IMR-90 (cell line): ENCODE data around the gene SARNP. TPM values are rescaled to one million over a fixed set of nuclear protein-coding genes. Genes with fewer than 3 reads are reported as not detected.

Source experiments
- ATAC-seq: fragments of 200-7000 bp; cut with Tn5 transposase; 2 replicates; pipeline ENCODE4 v1.9.1; 2020; ENCODE audit warnings: low read depth, mild to moderate bottlenecking, moderate library complexity
- BruUV-seq: library from RNA; stranded (reverse); fragments of 400-500 nt; replicated peaks from 2 replicates; lab custom pipeline; 2021; lab: Mats Ljungman, UMichigan
- CTCF ChIA-PET: fragments of 300-600 bp; formaldehyde crosslinking; extraction: SDS; loops from one replicate; lab custom pipeline; 2021; ENCODE audit warnings: antibody characterized with exemption; lab: Yijun Ruan, JAX
- POLR2A ChIA-PET: fragments of 300-600 bp; sonication (Branson Sonifier 250); formaldehyde crosslinking; loops from one replicate; lab custom pipeline; 2022; ENCODE audit warnings: antibody characterized with exemption; ENCODE audit not compliant: unreplicated experiment; lab: Charles Lee
- DNase-seq: peaks from one replicate; pipeline ENCODE4 v3.0.0; 2013
- H2AFZ ChIP-seq: replicated peaks from 2 replicates; pipeline ENCODE3; 2013; ENCODE audit warnings: low read length, mild to moderate bottlenecking; ENCODE audit not compliant: poor library complexity
- H2AK5ac ChIP-seq: 2 replicates; pipeline ENCODE4 v1.6.1; 2013; ENCODE audit warnings: low read depth, low read length, inconsistent platforms
- H2AK9ac ChIP-seq: replicated peaks from 2 replicates; pipeline ENCODE3; 2013; ENCODE audit warnings: mild to moderate bottlenecking, low read depth, low read length, moderate library complexity; ENCODE audit not compliant: poor library complexity
- H2BK120ac ChIP-seq: 2 replicates; pipeline ENCODE4 v1.6.1; 2013; ENCODE audit warnings: low read depth, low read length, inconsistent platforms
- H2BK15ac ChIP-seq: 3 replicates; pipeline ENCODE4 v1.6.1; 2013; ENCODE audit warnings: low read depth, low read length, inconsistent platforms
- H2BK20ac ChIP-seq: 2 replicates; pipeline ENCODE4 v1.6.1; 2013; ENCODE audit warnings: low read depth, mild to moderate bottlenecking, inconsistent platforms, low read length, moderate library complexity
- H2BK5ac ChIP-seq: 2 replicates; pipeline ENCODE4 v1.6.1; 2013; ENCODE audit warnings: mild to moderate bottlenecking, low read depth, low read length, inconsistent platforms; ENCODE audit not compliant: poor library complexity, severe bottlenecking
- H3K14ac ChIP-seq: replicated peaks from 2 replicates; pipeline ENCODE4 v1.6.1; 2013; ENCODE audit warnings: low read depth, low read length, inconsistent platforms
- H3K18ac ChIP-seq: 2 replicates; pipeline ENCODE4 v1.6.1; 2013; ENCODE audit warnings: low read depth, low read length, control low read depth
- H3K23ac ChIP-seq: 2 replicates; pipeline ENCODE4 v1.6.1; 2013; ENCODE audit warnings: low read depth, low read length, inconsistent platforms
- H3K27ac ChIP-seq: 2 replicates; pipeline ENCODE4 v1.5.1; 2013; ENCODE audit warnings: mild to moderate bottlenecking, control low read depth, low read length; ENCODE audit not compliant: insufficient read depth
- H3K27me3 ChIP-seq: 2 replicates; pipeline ENCODE4 v1.6.1; 2013; ENCODE audit warnings: low read length; ENCODE audit not compliant: control insufficient read depth, insufficient read depth
- H3K36me3 ChIP-seq: 2 replicates; pipeline ENCODE4 v1.6.1; 2013; ENCODE audit warnings: low read length, mixed read lengths; ENCODE audit not compliant: control insufficient read depth, insufficient read depth
- H3K4ac ChIP-seq: 2 replicates; pipeline ENCODE4 v1.6.1; 2013; ENCODE audit warnings: low read depth, low read length, inconsistent platforms
- H3K4me1 ChIP-seq: 2 replicates; pipeline ENCODE4 v1.6.1; 2013; ENCODE audit warnings: low read length, mixed read lengths; ENCODE audit not compliant: control insufficient read depth, insufficient read depth
- H3K4me2 ChIP-seq: 2 replicates; pipeline ENCODE4 v1.6.1; 2013; ENCODE audit warnings: low read depth, mild to moderate bottlenecking, control low read depth, low read length, moderate library complexity
- H3K4me3 ChIP-seq: 2 replicates; pipeline ENCODE4 v1.5.1; 2013; ENCODE audit warnings: low read depth, mild to moderate bottlenecking, control low read depth, low read length, moderate library complexity; ENCODE audit not compliant: insufficient read depth
- H3K56ac ChIP-seq: 2 replicates; pipeline ENCODE4 v1.6.1; 2013; ENCODE audit warnings: low read length, inconsistent platforms; ENCODE audit not compliant: insufficient read depth; ENCODE audit errors: extremely low read depth
- H3K79me1 ChIP-seq, 2 experiments: 2 replicates each; pipeline ENCODE4 v1.6.1; 2013; ENCODE audit warnings: low read length in 2 of 2, inconsistent platforms in 1 of 2, low read depth in 1 of 2
- H3K9ac ChIP-seq: 2 replicates; pipeline ENCODE4 v1.6.1; 2013; ENCODE audit warnings: low read depth, low read length, control low read depth
- H3K9me1 ChIP-seq: 2 replicates; pipeline ENCODE4 v1.6.1; 2013; ENCODE audit warnings: low read length, inconsistent platforms; ENCODE audit not compliant: insufficient read depth
- H3K9me3 ChIP-seq: 2 replicates; pipeline ENCODE4 v1.6.1; 2013; ENCODE audit warnings: low read length; ENCODE audit not compliant: control insufficient read depth, insufficient read depth
- H4K20me1 ChIP-seq: 2 replicates; pipeline ENCODE4 v1.6.1; 2013; ENCODE audit warnings: low read length, inconsistent platforms; ENCODE audit not compliant: insufficient read depth
- H4K5ac ChIP-seq: 2 replicates; pipeline ENCODE4 v1.6.1; 2013; ENCODE audit warnings: mild to moderate bottlenecking, low read depth, low read length, control low read depth
- H4K8ac ChIP-seq, 2 experiments: 2 replicates each; pipeline ENCODE4 v1.6.1; 2013; ENCODE audit warnings: low read depth in 2 of 2, low read length in 2 of 2, control low read depth in 1 of 2, inconsistent platforms in 1 of 2
- H4K91ac ChIP-seq: 2 replicates; pipeline ENCODE4 v1.6.1; 2013; ENCODE audit warnings: low read depth, low read length, inconsistent platforms; ENCODE audit not compliant: insufficient read depth
- CEBPB ChIP-seq: IDR thresholded peaks from 2 replicates; pipeline ENCODE4 v1.6.1; 2012; ENCODE audit warnings: low read depth, low read length, improper control_type of control experiment
- CHD1 ChIP-seq: IDR thresholded peaks from 2 replicates; pipeline ENCODE4 v1.6.1; 2012; ENCODE audit warnings: low read depth, low read length, improper control_type of control experiment
- MAZ ChIP-seq: IDR thresholded peaks from 2 replicates; pipeline ENCODE4 v1.6.1; 2012; ENCODE audit warnings: low read depth, mild to moderate bottlenecking, low read length, improper control_type of control experiment, moderate library complexity, borderline replicate concordance
- NFE2L2 ChIP-seq: fragments of 150-350 bp; IDR thresholded peaks from 2 replicates; pipeline ENCODE4 v1.6.1; 2016; ENCODE audit warnings: low read depth, mild to moderate bottlenecking, low read length
- POLR2A ChIP-seq: IDR thresholded peaks from 2 replicates; pipeline ENCODE4 v1.6.1; 2012; ENCODE audit warnings: mild to moderate bottlenecking, low read depth, low read length
- RCOR1 ChIP-seq: IDR thresholded peaks from 2 replicates; pipeline ENCODE4 v1.6.1; 2012; ENCODE audit warnings: mild to moderate bottlenecking, low read length, improper control_type of control experiment; ENCODE audit not compliant: insufficient replicate concordance
- SMC3 ChIP-seq: fragments of 150-350 bp; IDR thresholded peaks from 2 replicates; pipeline ENCODE4 v1.6.1; 2016; ENCODE audit warnings: low read depth, mild to moderate bottlenecking, antibody characterized with exemption, low read length, moderate library complexity
- WGBS, 2 experiments: methylation state at CpG; one replicate each; pipeline versions ENCODE4 v1.1.5 to v1.1.7; 2013; ENCODE audit warnings: missing lambda C conversion rate in 2 of 2; ENCODE audit not compliant: insufficient read length in 1 of 2; ENCODE audit errors: extremely low coverage in 2 of 2; 5-methylcytosine and 5-hydroxymethylcytosine counted together
- dilution Hi-C: fragments of 300-500 bp; cut with HindIII; formaldehyde crosslinking; loops from one replicate; pipeline ENCODE4 v1.14.3; 2018; ENCODE audit warnings: low sequenced_read_pairs; ENCODE audit not compliant: unreplicated experiment
- in situ Hi-C: fragments of 300-500 bp; cut with MboI; formaldehyde crosslinking; loops from 3 replicates; pipeline ENCODE4 v1.14.3; 2019; ENCODE audit warnings: low sequenced_read_pairs, inconsistent platforms, mixed read lengths
- intact Hi-C: fragments of 100-400 bp; cut with micrococcal nuclease; formaldehyde crosslinking; loops from 2 replicates; pipeline ENCODE4 v1.10.0; 2022
- polyA plus RNA-seq, 3 experiments: library from polyadenylated mRNA; depleted of rRNA; stranded (reverse); fragments of >200 nt; gene quantifications; 2 replicates each; pipeline ENCODE4 v1.2.3, GENCODE V29; 2012; ENCODE audit warnings: low replicate concordance in 1 of 3
- total RNA-seq: library from RNA; depleted of rRNA; stranded (reverse); fragments of >200 nt; gene quantifications from 2 replicates; pipeline ENCODE4 v1.2.3, GENCODE V29; 2012
- TF ChIP-seq, protein P1 (sequence below): fragments of 150-350 bp; IDR thresholded peaks from 2 replicates; pipeline ENCODE4 v1.6.1; 2017; ENCODE audit warnings: mild to moderate bottlenecking, antibody characterized with exemption, low read length, low read depth
- TF ChIP-seq, protein P2 (sequence below): fragments of 150-350 bp; IDR thresholded peaks from 2 replicates; pipeline ENCODE4 v1.6.1; 2016; ENCODE audit warnings: low read depth, mild to moderate bottlenecking, low read length, moderate library complexity, borderline replicate concordance

The SARNP gene
- total and polyA plus RNA-seq, 2 of the 4 experiments (the other 2 are of a cell fraction) = 46.8 to 103 TPM

DNA sequence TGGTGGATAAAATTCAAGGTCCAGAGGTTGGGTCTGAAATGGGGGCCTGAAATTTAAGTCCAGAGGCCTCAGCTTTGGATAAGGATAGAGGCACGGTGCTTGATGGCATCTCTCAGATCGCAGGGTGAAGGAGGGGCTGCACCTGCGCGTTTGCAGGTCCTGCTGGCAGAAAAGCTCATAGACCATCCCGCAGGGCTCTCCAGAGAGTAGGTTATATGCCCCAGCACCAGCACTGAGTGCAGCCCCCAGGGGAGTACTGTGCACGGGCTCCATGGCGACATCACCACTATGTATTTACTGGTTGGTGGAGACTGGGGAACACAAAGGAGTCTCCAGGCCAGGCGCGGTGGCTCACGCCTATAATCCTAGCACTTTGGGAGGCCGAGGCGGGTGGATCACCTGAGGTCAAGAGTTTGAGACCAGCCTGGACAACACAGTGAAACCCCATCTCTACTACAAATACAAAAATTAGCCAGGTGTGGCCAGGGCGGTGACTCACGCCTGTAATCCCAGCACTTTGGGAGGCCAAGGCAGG lies 84.4 kb downstream of the SARNP start (continued):
- no peak for TF ChIP-seq SMC3
- no peak for TF ChIP-seq MAZ

DNA sequence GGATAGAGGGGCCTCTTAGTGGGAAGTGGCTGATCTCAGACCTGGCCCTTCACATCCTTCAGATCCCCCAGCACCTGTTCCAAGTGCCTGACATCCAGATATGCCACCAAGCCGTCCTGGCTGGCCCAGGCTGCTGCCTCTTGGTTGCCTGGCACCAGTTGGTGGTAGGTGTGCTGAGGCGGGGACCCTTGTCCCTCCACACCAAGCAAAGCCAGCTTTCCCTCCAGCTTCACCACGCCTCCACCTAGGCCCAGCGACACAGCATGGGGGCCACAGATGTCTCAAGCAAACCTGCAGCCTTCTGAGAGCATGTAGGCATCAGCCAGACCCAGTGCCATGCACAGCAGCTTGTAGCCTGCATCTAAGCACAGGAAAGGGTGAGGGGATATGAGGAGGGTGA lies 85.2 kb downstream of the SARNP start:
- in situ Hi-C loops (no loop called here), dilution Hi-C loops (no loop called here), intact Hi-C loops (no loop called here)
- ATAC-seq (no peak), DNase-seq (no peak)
- Histone ChIP-seq H4K91ac (no peak overlapping the region), H2BK5ac (no peak overlapping the region), H2BK120ac (no peak overlapping the region), H3K4me1 (peaks cover 2% of the 10 kb centered on the region), H3K18ac (no peak overlapping the region), H3K9ac (no peak overlapping the region), H2AK9ac (peak overlapping the region; percentile 35), H3K14ac (no peak overlapping the region), H2AFZ (no peak overlapping the region), H3K9me1 (no peaks in the 10 kb centered on the region), H4K8ac (no peak overlapping the region), H2BK20ac (no peak overlapping the region), H3K27me3 (no peaks in the 10 kb centered on the region), H3K4me3 (no peak overlapping the region), H4K5ac (no peak overlapping the region), H2BK15ac (no peak overlapping the region), H3K4me2 (no peak overlapping the region), H2AK5ac (0 out of 2 replicates have a peak overlapping the region, but pooled peaks have one; percentile 14), H4K20me1 (peaks cover 19% of the 10 kb centered on the region), H3K9me3 (no peaks in the 10 kb centered on the region), H3K79me1 (peaks cover 0 to 41% of the 10 kb centered on the region in 2 experiments; a peak in 2 of 4 replicates), H3K56ac (no peak overlapping the region), H3K23ac (no peak overlapping the region; the same call in none of the 2 replicates), H3K36me3 (peaks cover 2% of the 10 kb centered on the region; the same call in 1 of the 2 replicates), H3K4ac (no peak overlapping the region), H3K27ac (no peak overlapping the region)
- ChIA-PET POLR2A (no interaction called here), CTCF (no interaction called here)
- TF ChIP-seq RCOR1 (no peak), CEBPB (no peak), POLR2A (no peak), NFE2L2 (no peak), CHD1 (no peak), MAZ (no peak)
- TF ChIP-seq, protein P1, sequence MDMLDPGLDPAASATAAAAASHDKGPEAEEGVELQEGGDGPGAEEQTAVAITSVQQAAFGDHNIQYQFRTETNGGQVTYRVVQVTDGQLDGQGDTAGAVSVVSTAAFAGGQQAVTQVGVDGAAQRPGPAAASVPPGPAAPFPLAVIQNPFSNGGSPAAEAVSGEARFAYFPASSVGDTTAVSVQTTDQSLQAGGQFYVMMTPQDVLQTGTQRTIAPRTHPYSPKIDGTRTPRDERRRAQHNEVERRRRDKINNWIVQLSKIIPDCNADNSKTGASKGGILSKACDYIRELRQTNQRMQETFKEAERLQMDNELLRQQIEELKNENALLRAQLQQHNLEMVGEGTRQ = no peak
- TF ChIP-seq, protein P2, sequence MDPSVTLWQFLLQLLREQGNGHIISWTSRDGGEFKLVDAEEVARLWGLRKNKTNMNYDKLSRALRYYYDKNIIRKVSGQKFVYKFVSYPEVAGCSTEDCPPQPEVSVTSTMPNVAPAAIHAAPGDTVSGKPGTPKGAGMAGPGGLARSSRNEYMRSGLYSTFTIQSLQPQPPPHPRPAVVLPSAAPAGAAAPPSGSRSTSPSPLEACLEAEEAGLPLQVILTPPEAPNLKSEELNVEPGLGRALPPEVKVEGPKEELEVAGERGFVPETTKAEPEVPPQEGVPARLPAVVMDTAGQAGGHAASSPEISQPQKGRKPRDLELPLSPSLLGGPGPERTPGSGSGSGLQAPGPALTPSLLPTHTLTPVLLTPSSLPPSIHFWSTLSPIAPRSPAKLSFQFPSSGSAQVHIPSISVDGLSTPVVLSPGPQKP = no peak
- no TSS peak for BruUV-seq
- WGBS, 2 experiments = 100% methylated on average over 1 of the region's 4 CpGs; no CpG with 5 or more reads in 1 of the 2 experiments
